GM12878 (cell line): ENCODE measurements around the gene CCDC6. TPM values are rescaled to one million over a fixed set of nuclear protein-coding genes. Genes with fewer than 3 reads are reported as not detected.

Experiments
- BRCA1 ChIP-seq: IDR thresholded peaks from 2 replicates; pipeline ENCODE4 v1.6.1; 2011; ENCODE audit warnings: low read depth, low read length, improper control_type of control experiment
- EED ChIP-seq: sonication (generic); IDR thresholded peaks from 2 replicates; pipeline ENCODE4 v1.6.1; 2016; ENCODE audit warnings: antibody characterized with exemption, low read depth
- FOXM1 ChIP-seq: IDR thresholded peaks from 2 replicates; pipeline ENCODE4 v1.6.1; 2012; ENCODE audit warnings: low read depth, mild to moderate bottlenecking, inconsistent platforms, low read length, moderate library complexity
- MEF2B ChIP-seq: fragments of 450-650 bp; IDR thresholded peaks from 2 replicates; pipeline ENCODE4 v1.6.1; 2018; ENCODE audit warnings: mild to moderate bottlenecking, moderate library complexity; ENCODE audit not compliant: partially characterized antibody, poor library complexity, severe bottlenecking
- PAX5 ChIP-seq: IDR thresholded peaks from 2 replicates; pipeline ENCODE4 v1.6.1; 2011; ENCODE audit warnings: low read depth, low read length, borderline replicate concordance
- POU2F2 ChIP-seq: IDR thresholded peaks from 3 replicates; pipeline ENCODE4 v1.6.1; 2011; ENCODE audit warnings: low read depth, mild to moderate bottlenecking, low read length, borderline replicate concordance
- RELA ChIP-seq: fragments of 450-650 bp; IDR thresholded peaks from 2 replicates; pipeline ENCODE4 v1.8.0; 2014; ENCODE audit warnings: borderline replicate concordance; ENCODE audit not compliant: partially characterized antibody
- SPI1 ChIP-seq: IDR thresholded peaks from 2 replicates; pipeline ENCODE4 v1.6.1; 2011; ENCODE audit warnings: low read depth, mild to moderate bottlenecking, low read length, moderate library complexity, borderline replicate concordance; ENCODE audit not compliant: insufficient read depth
- STAT3 ChIP-seq: IDR thresholded peaks from 2 replicates; pipeline ENCODE4 v1.6.1; 2011; ENCODE audit warnings: low read depth, low read length, improper control_type of control experiment
- YBX1 ChIP-seq: fragments of 450-650 bp; IDR thresholded peaks from 2 replicates; pipeline ENCODE4 v1.6.1; 2016; ENCODE audit warnings: antibody characterized with exemption
- ZSCAN29 ChIP-seq: fragments of 450-650 bp; IDR thresholded peaks from 2 replicates; pipeline ENCODE4 v1.6.1; 2017; ENCODE audit warnings: mild to moderate bottlenecking, moderate library complexity
- polyA plus RNA-seq, 11 experiments: library from polyadenylated mRNA; depleted of rRNA in 4 of 11; unstranded in 6 of 11; stranded (reverse) in 5 of 11; fragments of >200 nt; fragmentation: Nextera tagmentation in 4 of 11; fragmentation: Illumina TruSeq in 1 of 11; extraction: Ambion mirVana in 4 of 11; extraction: Trizol in 1 of 11; gene quantifications; 1 replicate in 1 of 11; 2 replicates in 10 of 11; pipeline versions ENCODE4 v1.2.1 to v1.2.3, GENCODE V29; 2011 to 2016; ENCODE audit warnings: inconsistent platforms in 2 of 11, missing spikeins in 2 of 11, low read depth in 1 of 11
- total RNA-seq, 4 experiments: library from RNA; depleted of rRNA in 3 of 4; stranded (reverse); fragments of >200 nt in 3 of 4; fragmentation: Illumina TruSeq in 1 of 4; extraction: Trizol in 1 of 4; gene quantifications; 2 replicates each; pipeline versions ENCODE4 v1.2.1 to v1.2.3, GENCODE V29; 2013 to 2021
- TF ChIP-seq, protein P1 (sequence below): IDR thresholded peaks from 2 replicates; pipeline ENCODE4 v1.6.1; 2012; ENCODE audit warnings: improper control_type of control experiment, low read depth, low read length; ENCODE audit not compliant: insufficient replicate concordance
- TF ChIP-seq, protein P2 (sequence below): fragments of 450-650 bp; IDR thresholded peaks from 2 replicates; pipeline ENCODE4 v1.6.1; 2016; ENCODE audit warnings: mild to moderate bottlenecking
- TF ChIP-seq, protein P3 (sequence below): fragments of 450-650 bp; formaldehyde crosslinking; IDR thresholded peaks from 2 replicates; pipeline ENCODE4 v1.4.0; 2022; ENCODE audit warnings: mild to moderate bottlenecking, moderate library complexity
- TF ChIP-seq, protein P4 (sequence below): fragments of 450-650 bp; IDR thresholded peaks from 2 replicates; pipeline ENCODE4 v1.6.1; 2017; ENCODE audit warnings: borderline replicate concordance

The CCDC6 gene
- total and polyA plus RNA-seq, 10 of the 15 experiments (the other 5 are each of a cell fraction or from before 2014, with no cell fraction given): 11.8 to 46.2 (median 26.7) TPM

DNA sequence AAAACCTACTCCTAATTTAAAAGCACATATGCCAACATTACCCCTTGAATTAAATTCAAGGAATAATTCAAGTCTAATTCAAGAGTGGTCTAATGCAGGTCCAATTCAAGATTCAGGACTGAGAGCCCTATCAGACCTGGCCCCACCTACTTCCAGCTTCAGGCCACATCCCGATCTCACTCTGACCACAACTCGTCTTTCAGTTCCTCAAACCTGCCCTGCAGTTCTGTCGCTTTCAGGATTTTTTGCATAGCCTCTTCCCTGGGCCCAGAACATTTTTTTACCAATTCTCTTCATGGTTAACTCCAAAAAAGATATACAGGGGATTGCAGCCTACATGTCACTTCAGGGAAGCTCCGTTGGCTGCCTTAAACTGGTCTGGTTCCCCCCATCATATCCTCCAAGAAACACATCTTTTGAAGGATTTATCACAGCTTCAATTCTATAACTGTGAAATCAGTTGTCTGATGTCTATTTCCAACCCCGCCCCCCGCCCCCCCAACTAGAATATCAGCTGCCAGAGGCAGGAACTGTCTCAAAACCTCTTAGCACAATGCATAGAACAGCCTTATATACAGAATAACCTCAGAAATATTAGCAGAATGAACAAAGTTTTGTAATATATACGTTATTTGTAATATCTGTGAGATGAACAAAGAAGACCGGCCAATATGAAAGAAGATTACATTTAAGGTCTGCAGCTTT, 20.8 kb downstream of the CCDC6 start (continued):
- TF ChIP-seq, protein P1, sequence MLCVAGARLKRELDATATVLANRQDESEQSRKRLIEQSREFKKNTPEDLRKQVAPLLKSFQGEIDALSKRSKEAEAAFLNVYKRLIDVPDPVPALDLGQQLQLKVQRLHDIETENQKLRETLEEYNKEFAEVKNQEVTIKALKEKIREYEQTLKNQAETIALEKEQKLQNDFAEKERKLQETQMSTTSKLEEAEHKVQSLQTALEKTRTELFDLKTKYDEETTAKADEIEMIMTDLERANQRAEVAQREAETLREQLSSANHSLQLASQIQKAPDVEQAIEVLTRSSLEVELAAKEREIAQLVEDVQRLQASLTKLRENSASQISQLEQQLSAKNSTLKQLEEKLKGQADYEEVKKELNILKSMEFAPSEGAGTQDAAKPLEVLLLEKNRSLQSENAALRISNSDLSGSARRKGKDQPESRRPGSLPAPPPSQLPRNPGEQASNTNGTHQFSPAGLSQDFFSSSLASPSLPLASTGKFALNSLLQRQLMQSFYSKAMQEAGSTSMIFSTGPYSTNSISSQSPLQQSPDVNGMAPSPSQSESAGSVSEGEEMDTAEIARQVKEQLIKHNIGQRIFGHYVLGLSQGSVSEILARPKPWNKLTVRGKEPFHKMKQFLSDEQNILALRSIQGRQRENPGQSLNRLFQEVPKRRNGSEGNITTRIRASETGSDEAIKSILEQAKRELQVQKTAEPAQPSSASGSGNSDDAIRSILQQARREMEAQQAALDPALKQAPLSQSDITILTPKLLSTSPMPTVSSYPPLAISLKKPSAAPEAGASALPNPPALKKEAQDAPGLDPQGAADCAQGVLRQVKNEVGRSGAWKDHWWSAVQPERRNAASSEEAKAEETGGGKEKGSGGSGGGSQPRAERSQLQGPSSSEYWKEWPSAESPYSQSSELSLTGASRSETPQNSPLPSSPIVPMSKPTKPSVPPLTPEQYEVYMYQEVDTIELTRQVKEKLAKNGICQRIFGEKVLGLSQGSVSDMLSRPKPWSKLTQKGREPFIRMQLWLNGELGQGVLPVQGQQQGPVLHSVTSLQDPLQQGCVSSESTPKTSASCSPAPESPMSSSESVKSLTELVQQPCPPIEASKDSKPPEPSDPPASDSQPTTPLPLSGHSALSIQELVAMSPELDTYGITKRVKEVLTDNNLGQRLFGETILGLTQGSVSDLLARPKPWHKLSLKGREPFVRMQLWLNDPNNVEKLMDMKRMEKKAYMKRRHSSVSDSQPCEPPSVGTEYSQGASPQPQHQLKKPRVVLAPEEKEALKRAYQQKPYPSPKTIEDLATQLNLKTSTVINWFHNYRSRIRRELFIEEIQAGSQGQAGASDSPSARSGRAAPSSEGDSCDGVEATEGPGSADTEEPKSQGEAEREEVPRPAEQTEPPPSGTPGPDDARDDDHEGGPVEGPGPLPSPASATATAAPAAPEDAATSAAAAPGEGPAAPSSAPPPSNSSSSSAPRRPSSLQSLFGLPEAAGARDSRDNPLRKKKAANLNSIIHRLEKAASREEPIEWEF: peak; percentile 51
- no peak for TF ChIP-seq STAT3
- peak; percentile 42 for TF ChIP-seq MEF2B
- peak; percentile 86; the same call in 2 of the 3 replicates for TF ChIP-seq POU2F2
- TF ChIP-seq BRCA1: no peak
- TF ChIP-seq, protein P2, sequence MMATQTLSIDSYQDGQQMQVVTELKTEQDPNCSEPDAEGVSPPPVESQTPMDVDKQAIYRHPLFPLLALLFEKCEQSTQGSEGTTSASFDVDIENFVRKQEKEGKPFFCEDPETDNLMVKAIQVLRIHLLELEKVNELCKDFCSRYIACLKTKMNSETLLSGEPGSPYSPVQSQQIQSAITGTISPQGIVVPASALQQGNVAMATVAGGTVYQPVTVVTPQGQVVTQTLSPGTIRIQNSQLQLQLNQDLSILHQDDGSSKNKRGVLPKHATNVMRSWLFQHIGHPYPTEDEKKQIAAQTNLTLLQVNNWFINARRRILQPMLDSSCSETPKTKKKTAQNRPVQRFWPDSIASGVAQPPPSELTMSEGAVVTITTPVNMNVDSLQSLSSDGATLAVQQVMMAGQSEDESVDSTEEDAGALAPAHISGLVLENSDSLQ: no peak
- TF ChIP-seq, protein P3, sequence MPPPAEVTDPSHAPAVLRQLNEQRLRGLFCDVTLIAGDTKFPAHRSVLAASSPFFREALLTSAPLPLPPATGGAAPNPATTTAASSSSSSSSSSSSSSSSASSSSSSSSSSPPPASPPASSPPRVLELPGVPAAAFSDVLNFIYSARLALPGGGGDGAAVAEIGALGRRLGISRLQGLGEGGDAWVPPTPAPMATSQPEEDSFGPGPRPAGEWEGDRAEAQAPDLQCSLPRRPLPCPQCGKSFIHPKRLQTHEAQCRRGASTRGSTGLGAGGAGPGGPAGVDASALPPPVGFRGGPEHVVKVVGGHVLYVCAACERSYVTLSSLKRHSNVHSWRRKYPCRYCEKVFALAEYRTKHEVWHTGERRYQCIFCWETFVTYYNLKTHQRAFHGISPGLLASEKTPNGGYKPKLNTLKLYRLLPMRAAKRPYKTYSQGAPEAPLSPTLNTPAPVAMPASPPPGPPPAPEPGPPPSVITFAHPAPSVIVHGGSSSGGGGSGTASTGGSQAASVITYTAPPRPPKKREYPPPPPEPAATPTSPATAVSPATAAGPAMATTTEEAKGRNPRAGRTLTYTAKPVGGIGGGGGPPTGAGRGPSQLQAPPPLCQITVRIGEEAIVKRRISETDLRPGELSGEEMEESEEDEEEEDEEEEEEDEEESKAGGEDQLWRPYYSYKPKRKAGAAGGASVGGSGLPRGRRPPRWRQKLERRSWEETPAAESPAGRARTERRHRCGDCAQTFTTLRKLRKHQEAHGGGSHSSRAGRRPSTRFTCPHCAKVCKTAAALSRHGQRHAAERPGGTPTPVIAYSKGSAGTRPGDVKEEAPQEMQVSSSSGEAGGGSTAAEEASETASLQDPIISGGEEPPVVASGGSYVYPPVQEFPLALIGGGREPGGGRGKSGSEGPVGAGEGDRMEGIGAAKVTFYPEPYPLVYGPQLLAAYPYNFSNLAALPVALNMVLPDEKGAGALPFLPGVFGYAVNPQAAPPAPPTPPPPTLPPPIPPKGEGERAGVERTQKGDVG (CRISPR knock-in tag): no peak
- peak; percentile 73; the same call in 1 of the 2 replicates for TF ChIP-seq FOXM1
- TF ChIP-seq EED: peak; percentile 98
- no peak for TF ChIP-seq RELA
- TF ChIP-seq, protein P4, sequence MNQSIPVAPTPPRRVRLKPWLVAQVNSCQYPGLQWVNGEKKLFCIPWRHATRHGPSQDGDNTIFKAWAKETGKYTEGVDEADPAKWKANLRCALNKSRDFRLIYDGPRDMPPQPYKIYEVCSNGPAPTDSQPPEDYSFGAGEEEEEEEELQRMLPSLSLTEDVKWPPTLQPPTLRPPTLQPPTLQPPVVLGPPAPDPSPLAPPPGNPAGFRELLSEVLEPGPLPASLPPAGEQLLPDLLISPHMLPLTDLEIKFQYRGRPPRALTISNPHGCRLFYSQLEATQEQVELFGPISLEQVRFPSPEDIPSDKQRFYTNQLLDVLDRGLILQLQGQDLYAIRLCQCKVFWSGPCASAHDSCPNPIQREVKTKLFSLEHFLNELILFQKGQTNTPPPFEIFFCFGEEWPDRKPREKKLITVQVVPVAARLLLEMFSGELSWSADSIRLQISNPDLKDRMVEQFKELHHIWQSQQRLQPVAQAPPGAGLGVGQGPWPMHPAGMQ: no peak
- peak; percentile 73; the same call in 1 of the 2 replicates for TF ChIP-seq PAX5
- 0 out of 2 replicates have a peak, but pooled peaks have one; percentile 44 for TF ChIP-seq ZSCAN29
- no peak for TF ChIP-seq YBX1
- peak; percentile 100 for TF ChIP-seq SPI1
